Measurements from ENCODE around the gene CBR3. TPM values are rescaled to one million over a fixed set of nuclear protein-coding genes. Genes with fewer than 3 reads are reported as not detected.

CBR3 gene
- polyA plus RNA-seq, 10 donors = 1.7 to 4.7 (median 3.0) TPM

GRCh38 chr21:36149788-36150711 lies 15.2 kb downstream of the CBR3 start:
- peak in 2 of 3 donors; percentile 29 to 67 for DNase-seq

- no peak for DNase-seq
These were observed 20.9 kb downstream of the CBR3 start for GRCh38 chr21:36155603-36156338.

- DNase-seq = peak; percentile 98
These were observed 21.5 kb downstream of the CBR3 start for GRCh38 chr21:36156339-36156814.

- DNase-seq = no peak
These were observed 22.2 kb downstream of the CBR3 start, which contains the start of gene DOP1B for GRCh38 chr21:36156815-36157670. Gene DOP1B (plus strand): TSS chr21:36156824. CDS start chr21:36164734, 7,910 bp downstream.

GRCh38 chr21:36159356-36159921 lies 24.6 kb downstream of the CBR3 start:
- DNase-seq = no peak

GRCh38 chr21:36160850-36161178 lies 25.9 kb downstream of the CBR3 start:
- DNase-seq = no peak

GRCh38 chr21:36162631-36163030 lies 27.8 kb downstream of the CBR3 start:
- no peak for DNase-seq

- DNase-seq = no peak
These were observed 29.2 kb downstream of the CBR3 start for GRCh38 chr21:36163750-36164741.

GRCh38 chr21:36165356-36165755 lies 30.5 kb downstream of the CBR3 start:
- DNase-seq = no peak

- no peak for DNase-seq
These were observed 31.8 kb downstream of the CBR3 start for GRCh38 chr21:36166705-36167104.

GRCh38 chr21:36167541-36167940 lies 32.7 kb downstream of the CBR3 start:
- no peak for DNase-seq

GRCh38 chr21:36169470-36170128 lies 34.7 kb downstream of the CBR3 start:
- no peak for DNase-seq

- no peak for DNase-seq
These were observed 35.9 kb downstream of the CBR3 start for GRCh38 chr21:36170823-36171222.

- no peak for DNase-seq
These were observed 36.5 kb downstream of the CBR3 start for GRCh38 chr21:36171336-36171735.

- DNase-seq = no peak
These were observed 37.0 kb downstream of the CBR3 start for GRCh38 chr21:36171741-36172331.

GRCh38 chr21:36174780-36175179 lies 39.9 kb downstream of the CBR3 start:
- DNase-seq = no peak

- no peak for DNase-seq
These were observed 41.1 kb downstream of the CBR3 start for GRCh38 chr21:36175771-36176565.

- no peak for DNase-seq
These were observed 43.5 kb downstream of the CBR3 start for GRCh38 chr21:36178349-36178748.
